Measurements from ENCODE around the gene VHLL.
"Not testable (repeated sequence)": the region's sequence is repeated elsewhere in the genome, so short reads cannot be mapped to it uniquely, and the experiment has no call there.

The VHLL gene

GRCh38 chr1:156298852-156299357, at the start of gene VHLL:
TSS of gene VHLL (minus strand) at chr1:156299307. CDS start at chr1:156299189, 118 bp downstream.
- DNase-seq = no peak

GRCh38 chr1:156347331-156347730, 48.2 kb upstream of the VHLL start:
- DNase-seq = no peak

- DNase-seq = no peak
Measured at GRCh38 chr1:156346636-156347035, 47.5 kb upstream of the VHLL start.

- not testable (repeated sequence) for DNase-seq
Measured at GRCh38 chr1:156346035-156346434, 46.9 kb upstream of the VHLL start.

- DNase-seq = no peak
Measured at GRCh38 chr1:156344409-156344808, 45.3 kb upstream of the VHLL start.

GRCh38 chr1:156342166-156342955, 43.3 kb upstream of the VHLL start:
- DNase-seq = peak; percentile 59

GRCh38 chr1:156338180-156338976, 39.3 kb upstream of the VHLL start, which contains the start of the genes CCT3 and TSACC:
TSS of gene CCT3 (minus strand) at chr1:156338292. CDS start at chr1:156338184, 108 bp downstream.
TSS of gene TSACC (plus strand) at chr1:156338526. CDS start at chr1:156339758, 1,232 bp downstream.
- DNase-seq = peak; percentile 99

GRCh38 chr1:156337888-156338179, 38.7 kb upstream of the VHLL start:
- DNase-seq = no peak

GRCh38 chr1:156337052-156337887, 38.2 kb upstream of the VHLL start:
- no peak for DNase-seq

GRCh38 chr1:156336242-156336641, 37.1 kb upstream of the VHLL start:
- peak; percentile 15 for DNase-seq

GRCh38 chr1:156323179-156323578, 24.1 kb upstream of the VHLL start:
- DNase-seq = not testable (repeated sequence)

- DNase-seq = no peak
Measured at GRCh38 chr1:156320560-156320959, 21.5 kb upstream of the VHLL start.

GRCh38 chr1:156319664-156320063, 20.6 kb upstream of the VHLL start:
- DNase-seq = peak; percentile 38

GRCh38 chr1:156316909-156317308, 17.8 kb upstream of the VHLL start:
- no peak for DNase-seq

- no peak for DNase-seq
Measured at GRCh38 chr1:156310962-156311361, 11.9 kb upstream of the VHLL start.

- no peak for DNase-seq
Measured at GRCh38 chr1:156308078-156308477, 9.0 kb upstream of the VHLL start.

- DNase-seq = no peak
Measured at GRCh38 chr1:156305215-156305614, 6.1 kb upstream of the VHLL start.

GRCh38 chr1:156303241-156303640, 4.1 kb upstream of the VHLL start:
- DNase-seq = no peak

GRCh38 chr1:156295391-156295947, 3.6 kb downstream of the VHLL start, which contains the start of gene GLMP:
TSS of gene GLMP (minus strand) at chr1:156295679. CDS start at chr1:156295645, 34 bp downstream.
- peak; percentile 63 for DNase-seq

GRCh38 chr1:156293895-156294294, 5.2 kb downstream of the VHLL start:
- DNase-seq = no peak

GRCh38 chr1:156293098-156293434, 6.0 kb downstream of the VHLL start:
- DNase-seq = no peak

- DNase-seq = peak; percentile 79
Measured at GRCh38 chr1:156291226-156292061, 7.7 kb downstream of the VHLL start.
